Pancreas (tissue), 10 donors: ENCODE measurements around the gene AKAP13. TPM values are rescaled to one million over a fixed set of nuclear protein-coding genes. Genes with fewer than 3 reads are reported as not detected.

Source experiments
- ATAC-seq, 4 donors: fragments of 200-7000 bp; cut with Tn5 transposase; one replicate each; pipeline versions ENCODE4 v1.8.0 to v1.9.1; 2020; ENCODE audit warnings: mild to moderate bottlenecking in 4 of 4, moderate library complexity in 4 of 4
- DNase-seq, 6 donors: peaks; one replicate each; pipeline ENCODE4 v3.0.0-alpha.2; 2020
- FAIRE-seq: peaks from 2 replicates; lab custom pipeline; 2012; peaks lifted over from hg19 to GRCh38; lab: Jason Lieb, UNC
- H3K27ac ChIP-seq, 4 donors: fragments of 200-600 bp; sonication (generic); 1 replicate in 3 of 4; 2 replicates in 1 of 4; pipeline versions ENCODE4 v1.5.0 to v1.8.0; 2020
- H3K27me3 ChIP-seq, 4 donors: fragments of 200-600 bp; one replicate each; pipeline ENCODE4 v1.8.0; 2021
- H3K36me3 ChIP-seq, 3 donors: fragments of 200-600 bp; sonication (generic) in 1 of 3; one replicate each; pipeline versions ENCODE4 v1.5.0 to v1.8.0; 2020 to 2021
- H3K4me1 ChIP-seq, 3 donors: fragments of 200-600 bp; one replicate each; pipeline ENCODE4 v1.8.0; 2021
- H3K4me3 ChIP-seq, 4 donors: fragments of 200-600 bp; sonication (generic) in 2 of 4; one replicate each; pipeline versions ENCODE4 v1.5.0 to v1.8.0; 2020 to 2021
- H3K9me3 ChIP-seq, 4 donors: fragments of 200-600 bp; one replicate each; pipeline ENCODE4 v1.8.0; 2021
- CTCF ChIP-seq, 4 donors: fragments of 200-600 bp; sonication (generic) in 3 of 4; IDR thresholded peaks; one replicate each; pipeline versions ENCODE4 v1.5.0 to v1.8.0; 2021; ENCODE audit warnings: antibody characterized with exemption in 4 of 4
- WGBS, 2 donors: extraction: QIAGEN DNeasy Blood & Tissue Kit; methylation state at CpG; one replicate each; pipeline ENCODE4 v1.1.7; 2013; 5-methylcytosine and 5-hydroxymethylcytosine counted together
- intact Hi-C, 3 donors: fragments of 100-400 bp; cut with DNase I; formaldehyde crosslinking; loops; one replicate each; pipeline versions ENCODE4 v1.11.1 to v1.14.2; 2022
- polyA plus RNA-seq, 2 donors: library from polyadenylated mRNA; stranded (reverse); fragments of 200-250 nt; gene quantifications; one replicate each; pipeline ENCODE4 v1.2.3, GENCODE V29; 2013
- total RNA-seq, 6 donors: library from RNA; stranded (reverse); fragmentation: NEBNext Ultra II Directional in 4 of 6; extraction: Animal tissue kit (Norgen Biotek cat#: 25700) in 4 of 6; gene quantifications; one replicate each; pipeline versions ENCODE4 v1.2.1 to v1.2.4, GENCODE V29; 2021 to 2023
- donor health status: healthy with polysubstance abuse.
- donor health status: DM: no; HTN: no; CAD: no; lungs with moderate emphysema.
- donor health status: DM: no; HTN: no; CAD: no.
- donor health status: control.
- donor health status: control.
- donor health status: Bipolar disorder and iron deficiency.
- donor health status: DM: yes; HTN: yes; CAD: no.
- donor health status: DM: no; HTN: no; CAD: no.
- donor health status: DM: no; HTN: no; CAD: no.
- donor health status: DM: yes; HTN: yes; CAD: no.

Gene AKAP13
- total and polyA plus RNA-seq, 8 donors = 64.9 to 139 (median 89.9) TPM

- DNase-seq (peak in 2 of 6 donors; percentile 2 to 30), ATAC-seq (no peak), FAIRE-seq (no peak)
- Histone ChIP-seq H3K4me1 (peaks cover 10 to 28% (median 12%) of the 10 kb centered on the region in 3 donors), H3K9me3 (no peaks in the 10 kb centered on the region), H3K27ac (no peak overlapping the region), H3K27me3 (no peaks in the 10 kb centered on the region), H3K36me3 (no peaks in the 10 kb centered on the region), H3K4me3 (no peak overlapping the region)
- WGBS, 2 donors = 92 to 94% methylated on average over 11 of the region's 11 CpGs
- intact Hi-C loops = no loop called here
- no peak for TF ChIP-seq CTCF (IDR thresholded peaks at IDR 0.05)
These were observed 375.1 kb downstream of the AKAP13 start for GRCh38 chr15:85755471-85755870.

DNA sequence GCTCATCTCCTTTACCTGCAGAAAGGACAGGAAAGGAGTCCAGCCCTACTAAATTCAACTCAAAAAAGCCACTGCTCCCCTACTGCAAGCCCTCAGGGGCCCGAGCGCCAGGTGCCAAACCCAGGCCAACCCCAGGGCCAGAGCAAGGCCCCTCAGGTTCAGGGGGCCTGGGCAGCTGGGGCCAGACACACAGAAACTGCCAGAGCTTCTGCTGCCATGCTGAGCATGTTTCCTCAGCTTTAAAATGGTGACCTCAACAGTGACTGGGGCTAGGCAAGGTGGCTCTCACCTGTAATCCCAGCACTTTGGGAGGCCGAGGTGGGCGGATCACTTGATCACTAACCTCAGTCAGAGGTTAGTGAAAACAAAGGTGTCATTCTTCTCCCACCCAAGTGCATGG is 375.5 kb downstream of the AKAP13 start:
- intact Hi-C loops = no loop called here
- DNase-seq = peak in 2 of 6 donors; percentile 0 to 44
- Histone ChIP-seq H3K27ac (no peak overlapping the region), H3K9me3 (no peaks in the 10 kb centered on the region), H3K4me1 (peaks cover 10 to 28% (median 12%) of the 10 kb centered on the region in 3 donors), H3K4me3 (no peak overlapping the region), H3K36me3 (no peaks in the 10 kb centered on the region), H3K27me3 (no peaks in the 10 kb centered on the region)
- ATAC-seq = no peak
- WGBS, 2 donors = 98% methylated on average over 4 of the region's 4 CpGs
- no peak for TF ChIP-seq CTCF (IDR thresholded peaks at IDR 0.05)
- no peak for FAIRE-seq

DNA sequence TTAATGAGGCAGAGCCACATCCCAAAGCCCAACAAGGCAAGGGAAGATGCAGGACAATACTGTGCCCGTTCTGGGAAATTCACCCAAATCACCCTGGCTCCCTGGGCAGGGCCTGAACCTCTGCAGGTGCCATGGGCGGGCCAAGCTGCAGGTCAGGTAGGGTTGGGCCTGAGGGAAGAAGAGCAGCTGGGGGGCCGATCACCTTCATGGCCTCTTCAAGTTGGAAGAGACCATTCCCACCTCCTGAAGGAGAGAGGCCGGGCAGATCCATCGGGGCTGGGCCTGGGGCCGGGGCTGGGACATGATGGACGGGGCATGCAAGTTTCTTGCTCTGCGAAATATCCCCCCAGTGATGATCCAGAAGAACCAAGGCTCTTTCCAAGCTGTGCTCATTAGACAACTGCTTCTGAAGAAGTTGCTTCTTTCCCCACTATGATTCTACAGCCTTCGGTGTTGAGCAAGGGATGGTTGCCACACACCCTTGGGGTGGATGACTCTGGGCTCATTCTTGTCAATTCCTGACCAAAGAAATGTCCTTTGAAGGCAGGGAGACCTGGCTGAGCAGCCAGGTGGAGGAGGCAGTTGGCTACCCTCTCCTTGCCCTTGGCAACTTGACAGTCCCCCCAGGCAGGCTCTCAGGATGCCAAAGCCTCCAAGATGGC is 376.1 kb downstream of the AKAP13 start:
- 93% methylated on average over 9 of the region's 9 CpGs for WGBS, 2 donors
- DNase-seq (peak in 2 of 6 donors; percentile 2 to 44), ATAC-seq (no peak), FAIRE-seq (no peak)
- Histone ChIP-seq H3K9me3 (no peaks in the 10 kb centered on the region), H3K27ac (no peak overlapping the region), H3K36me3 (no peaks in the 10 kb centered on the region), H3K4me3 (no peak overlapping the region), H3K4me1 (peaks cover 8 to 23% (median 11%) of the 10 kb centered on the region in 3 donors), H3K27me3 (no peaks in the 10 kb centered on the region)
- TF ChIP-seq CTCF (IDR thresholded peaks at IDR 0.05) = no peak
- intact Hi-C loops = no loop called here

DNA sequence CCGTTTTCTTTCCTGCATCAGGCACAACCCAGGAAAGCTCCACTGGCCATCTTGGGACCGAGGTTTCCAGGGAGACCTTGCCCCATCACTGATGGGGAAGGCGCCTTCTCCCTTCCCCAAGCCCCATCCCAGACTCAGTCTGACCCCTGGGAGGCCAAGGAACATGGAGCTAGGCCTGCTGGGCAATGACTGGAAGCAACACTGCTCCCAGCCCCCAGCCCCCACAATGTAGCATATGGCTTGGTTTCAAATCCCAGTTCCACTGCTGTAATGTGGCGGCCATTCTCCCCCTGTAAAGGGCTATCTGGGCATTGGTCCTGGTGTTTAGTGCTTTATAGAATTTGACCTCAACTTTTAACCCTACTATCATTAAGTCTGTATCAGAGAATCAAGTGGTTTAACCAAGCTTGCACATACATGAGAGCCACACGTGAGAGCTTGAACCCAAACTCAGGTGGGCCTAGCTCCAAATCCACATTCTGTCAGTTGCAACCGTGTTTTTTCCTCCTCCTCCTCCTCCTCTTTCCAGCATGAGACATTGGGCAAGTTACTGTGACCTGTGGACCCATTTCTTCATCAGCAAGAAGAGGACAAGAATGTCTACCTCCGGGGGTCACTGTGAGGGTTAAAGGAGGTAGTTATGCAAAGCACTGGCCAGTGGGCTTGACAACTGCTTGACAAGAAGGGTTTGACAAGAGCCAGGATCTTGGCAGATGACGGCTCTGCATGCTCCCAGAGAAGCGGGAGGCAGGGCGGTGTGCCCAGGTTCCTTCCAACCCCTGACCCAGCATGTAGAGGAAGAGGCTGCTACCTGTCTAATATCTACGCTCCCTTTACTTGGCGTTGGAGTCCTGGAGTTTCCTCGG is 376.9 kb downstream of the AKAP13 start:
- Histone ChIP-seq H3K36me3 (no peaks in the 10 kb centered on the region), H3K4me1 (peaks cover under 1 to 15% (median 4%) of the 10 kb centered on the region in 3 donors), H3K27ac (no peak overlapping the region), H3K4me3 (no peak overlapping the region), H3K9me3 (no peaks in the 10 kb centered on the region), H3K27me3 (no peaks in the 10 kb centered on the region)
- 90 to 91% methylated on average over 13 of the region's 13 CpGs for WGBS, 2 donors
- intact Hi-C loops = no loop called here
- no peak for FAIRE-seq
- ATAC-seq = no peak
- TF ChIP-seq CTCF (IDR thresholded peaks at IDR 0.05) = no peak
- peak in 3 of 6 donors; percentile 8 to 40 (median 27) for DNase-seq
